HG03442 (cell line): ENCODE measurements around the gene EVL.

Experiments used
- ATAC-seq: cut with Tn5 transposase; IDR thresholded peaks from one replicate; pipeline ENCODE4 v1.9.1; 2021; ENCODE audit warnings: mild to moderate bottlenecking, moderate library complexity; ENCODE audit not compliant: unreplicated experiment

EVL gene

DNA sequence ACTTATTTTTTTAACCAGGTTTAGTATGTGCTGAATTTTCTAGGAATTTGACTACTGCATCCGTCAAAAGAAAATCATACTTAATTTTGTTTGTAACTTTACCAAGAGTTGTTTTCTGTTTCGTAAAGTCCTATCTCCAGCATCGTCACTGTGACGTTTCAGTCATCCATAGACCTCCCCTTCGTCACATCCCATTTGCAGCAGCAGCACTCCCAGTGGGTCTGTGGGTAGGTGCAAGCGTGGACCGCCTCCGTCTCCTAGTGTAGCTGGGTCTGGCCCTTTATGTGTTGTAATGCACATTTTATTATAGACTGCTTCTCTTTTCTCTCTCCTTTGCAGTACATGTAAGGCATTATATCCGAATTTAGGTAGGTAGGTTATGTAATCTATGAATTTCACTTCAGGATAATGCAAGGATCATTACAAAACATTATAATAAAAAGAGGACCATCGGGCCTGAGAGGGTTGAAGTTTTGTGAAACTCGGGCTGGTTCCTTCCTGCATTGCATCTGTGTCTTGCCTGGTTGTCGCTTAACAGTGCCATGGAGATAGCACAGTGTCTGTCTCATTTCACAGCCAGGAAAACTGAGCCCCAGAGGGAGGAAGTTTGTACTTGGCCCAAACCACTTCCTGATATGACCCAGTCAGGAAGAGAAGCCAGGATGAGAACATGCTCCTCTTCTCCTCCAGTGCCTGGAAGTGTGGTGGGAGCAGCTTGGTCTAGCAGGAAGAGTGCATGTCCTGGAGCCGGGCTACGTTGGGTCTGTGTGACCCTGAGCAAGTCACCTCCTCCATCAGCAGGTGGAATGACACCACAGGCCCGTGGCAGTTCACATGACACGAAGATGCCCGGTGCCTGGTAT, 41.3 kb downstream of the EVL start:
- ATAC-seq: no peak

GRCh38 chr14:100107236-100107635, 42.0 kb downstream of the EVL start:
- ATAC-seq: peak; percentile 39

DNA sequence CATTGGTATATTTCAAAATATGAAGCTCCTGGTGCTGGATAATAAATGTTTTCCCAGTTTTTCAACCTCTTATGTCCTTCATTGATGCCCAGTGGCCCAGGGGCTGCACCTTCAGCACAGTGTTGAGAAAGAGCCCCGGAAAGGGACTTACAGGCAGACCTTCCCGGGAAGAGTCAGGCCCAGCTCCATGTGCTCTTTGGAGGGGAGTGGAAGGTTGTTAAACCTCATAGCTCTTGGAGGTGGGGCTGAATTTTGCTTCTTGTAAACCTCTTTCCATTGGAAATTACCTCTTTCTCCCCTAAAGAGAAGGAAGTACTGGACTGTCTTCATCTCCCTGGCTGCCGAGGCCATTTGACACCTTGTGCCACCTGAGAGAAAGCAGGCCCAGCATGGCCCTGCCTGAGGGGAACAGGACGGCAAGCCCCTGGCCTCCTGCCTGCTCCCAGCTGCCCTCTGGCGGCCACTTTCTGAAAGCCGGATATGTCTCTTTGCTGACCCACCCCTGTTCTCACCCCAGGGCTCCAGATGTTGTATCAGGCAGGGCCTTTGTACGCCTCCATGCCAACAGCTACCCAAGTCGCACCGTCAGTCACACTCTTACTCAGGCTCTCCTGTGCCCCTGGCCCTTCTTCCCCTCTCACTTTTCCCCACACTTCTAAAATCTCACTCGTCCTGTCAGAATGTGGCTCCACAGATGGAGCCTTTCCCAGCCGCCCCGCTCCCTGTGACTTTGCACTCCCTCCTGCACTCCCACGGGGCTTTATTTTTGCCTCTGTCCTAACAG, 43.0 kb downstream of the EVL start:
- ATAC-seq: peak; percentile 65

- no peak for ATAC-seq
Measured at GRCh38 chr14:100108840-100109593, 43.8 kb downstream of the EVL start.

DNA sequence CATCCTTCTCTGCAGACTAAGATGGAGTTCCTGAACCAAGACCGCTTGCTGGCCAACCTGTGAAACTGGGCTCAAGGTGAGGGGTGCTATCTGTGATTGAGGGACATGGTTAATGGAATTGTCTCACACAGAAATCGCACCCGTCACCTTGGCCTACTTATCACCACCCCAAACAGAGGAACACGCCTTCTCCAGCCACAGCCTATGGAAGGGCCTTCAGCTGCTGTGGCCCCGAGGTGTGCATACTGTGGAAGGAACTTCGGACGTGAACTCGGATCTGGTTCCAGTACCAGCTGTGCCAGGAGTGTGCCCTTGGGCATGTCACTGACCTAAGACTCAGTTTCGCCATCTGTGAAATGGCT, 44.4 kb downstream of the EVL start:
- ATAC-seq: no peak

GRCh38 chr14:100110816-100111215, 45.6 kb downstream of the EVL start:
- no peak for ATAC-seq

DNA sequence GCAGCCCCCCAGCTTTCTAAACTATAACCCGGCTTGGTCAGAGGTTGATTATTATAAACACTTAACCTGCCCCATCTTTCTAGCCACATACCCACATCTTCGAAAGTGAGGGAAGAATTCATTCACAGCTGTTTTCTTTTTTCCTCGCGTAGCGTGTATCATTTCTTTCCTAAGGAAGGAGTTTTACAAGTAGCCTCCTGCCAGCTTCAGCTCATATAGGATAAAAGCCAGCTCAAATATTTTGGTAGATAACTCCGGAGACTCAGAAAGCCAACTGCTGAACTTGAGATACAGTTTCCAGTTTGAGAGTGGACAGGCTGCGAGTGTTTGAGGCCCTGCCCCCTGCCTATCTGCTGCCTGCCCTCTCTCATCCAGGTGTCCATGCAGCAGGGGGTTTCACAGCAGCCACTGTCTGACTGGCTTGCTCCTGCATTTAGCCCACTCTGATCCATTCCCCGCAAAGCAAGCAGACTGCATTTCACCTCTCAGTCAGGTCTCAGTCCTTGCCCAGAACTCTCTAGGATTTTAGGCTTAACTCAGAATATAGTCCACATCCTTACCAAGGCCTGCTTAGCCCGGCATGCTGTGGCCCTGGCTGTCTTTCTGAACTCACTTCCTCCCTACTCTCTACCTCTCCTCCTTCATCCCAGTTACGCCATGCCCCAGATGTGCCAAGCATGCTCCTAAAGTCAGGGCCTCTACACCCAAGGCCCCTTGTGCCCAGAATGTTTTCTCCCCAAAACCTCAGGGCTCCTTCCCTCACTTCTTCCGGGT, 46.9 kb downstream of the EVL start:
- ATAC-seq: no peak

DNA sequence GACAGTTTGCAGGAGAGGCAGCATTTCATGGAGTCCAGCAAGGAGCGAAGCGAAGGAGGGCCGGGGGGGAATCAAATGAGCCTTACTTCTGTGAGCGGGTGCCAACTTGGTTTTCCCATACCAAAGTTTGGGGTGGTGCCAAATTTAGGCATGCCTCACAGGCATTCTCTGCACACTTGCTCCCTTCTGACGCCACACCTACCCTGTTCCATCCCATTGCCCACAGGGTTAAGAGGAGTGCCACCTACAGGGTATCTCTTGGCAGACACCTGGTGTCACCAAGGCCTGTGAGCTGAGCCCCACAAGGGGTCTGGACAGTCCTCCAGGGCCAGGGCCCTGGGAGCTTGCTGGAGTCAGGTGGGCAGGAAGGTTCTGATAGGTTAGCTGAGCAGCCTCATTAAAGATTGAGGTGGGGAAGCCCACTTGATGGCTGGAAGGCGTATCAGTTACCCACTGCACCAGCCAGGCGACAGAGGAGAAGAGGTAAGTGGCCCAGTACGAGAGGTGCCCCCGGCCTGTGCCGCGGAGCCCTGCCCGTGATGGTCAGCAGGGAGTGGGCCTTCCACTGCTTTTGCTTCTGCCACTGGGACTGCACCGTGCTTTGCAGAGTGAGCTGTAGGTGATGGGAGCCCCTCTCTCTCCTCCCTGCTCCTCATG, 49.0 kb downstream of the EVL start:
- ATAC-seq: no peak

DNA sequence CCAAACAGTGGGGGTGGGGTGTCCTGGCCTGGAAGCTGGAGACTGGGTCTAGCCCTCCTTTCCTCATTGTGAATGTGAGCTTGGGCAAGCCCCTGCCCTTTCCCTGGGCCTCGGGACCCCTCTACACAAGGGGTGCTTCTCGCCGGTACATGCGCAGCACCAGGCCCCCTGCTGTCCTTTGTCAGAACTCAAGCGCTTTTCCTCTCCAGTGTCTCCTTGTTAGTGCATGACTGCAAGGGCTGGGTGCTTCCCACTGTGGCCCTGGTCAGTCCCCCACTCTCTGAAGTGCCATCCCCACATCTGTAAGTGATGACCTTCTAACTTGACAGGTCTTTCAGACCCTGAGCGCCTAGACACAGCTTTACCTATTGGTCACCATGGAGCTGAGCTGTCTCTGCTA, 50.0 kb downstream of the EVL start:
- ATAC-seq: no peak

GRCh38 chr14:100115726-100116125, 50.5 kb downstream of the EVL start:
- no peak for ATAC-seq

- no peak for ATAC-seq
Measured at GRCh38 chr14:100116134-100116533, 50.9 kb downstream of the EVL start.

DNA sequence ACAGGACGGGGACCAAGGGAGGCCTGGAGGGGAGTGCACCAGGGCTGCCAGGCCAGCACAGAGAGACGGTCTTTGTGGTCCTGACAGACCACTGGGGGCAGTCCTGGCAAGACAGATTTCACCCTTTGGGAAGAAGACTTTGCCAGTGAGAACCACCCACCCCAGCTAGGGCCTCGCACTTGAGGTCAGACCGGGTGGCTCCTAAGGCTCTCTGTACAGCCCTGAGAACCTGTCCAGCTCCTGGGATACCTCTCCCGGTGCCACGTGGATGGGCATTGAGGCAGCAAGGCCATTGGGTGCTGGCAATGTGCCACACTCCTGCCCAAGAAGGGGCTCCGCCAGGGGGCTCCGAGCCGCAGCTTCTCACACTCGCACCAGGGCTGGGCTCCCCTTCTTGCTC, 51.8 kb downstream of the EVL start:
- no peak for ATAC-seq

DNA sequence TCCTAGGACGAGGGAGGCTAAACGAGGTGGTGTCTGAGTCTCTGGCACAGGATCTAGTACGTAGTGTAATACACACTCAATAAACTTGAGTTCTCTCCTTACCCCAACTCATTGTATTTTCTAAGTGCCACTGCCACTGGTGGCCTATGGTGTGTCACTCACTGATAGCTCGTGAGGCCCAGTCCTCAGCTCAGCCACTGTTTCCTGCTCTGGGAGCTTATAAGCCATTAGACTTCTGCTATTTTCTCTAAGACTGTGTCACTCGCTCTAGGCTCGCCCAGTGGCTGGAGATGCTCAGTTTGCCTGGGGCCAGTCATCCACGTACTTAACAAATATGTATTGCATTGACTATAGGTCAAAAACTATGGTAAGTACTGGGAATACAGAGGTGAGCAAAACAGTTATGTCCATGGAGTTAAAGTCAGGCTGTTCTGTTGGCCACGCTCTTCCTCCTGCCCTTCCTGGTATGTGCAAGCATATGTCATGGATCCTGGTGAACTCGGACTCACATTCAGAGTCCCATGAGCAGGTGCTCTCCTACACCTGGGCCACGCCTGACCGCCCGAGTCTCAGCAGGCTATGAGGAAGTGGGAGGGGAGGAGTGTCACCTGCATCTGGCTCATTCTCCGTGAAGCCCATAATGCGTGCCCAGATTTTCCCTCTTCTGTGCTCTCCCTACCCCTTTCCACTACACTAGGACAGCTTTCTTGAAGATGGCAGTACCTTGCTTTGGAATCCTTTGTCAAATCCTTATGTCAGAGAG, 52.6 kb downstream of the EVL start:
- no peak for ATAC-seq

DNA sequence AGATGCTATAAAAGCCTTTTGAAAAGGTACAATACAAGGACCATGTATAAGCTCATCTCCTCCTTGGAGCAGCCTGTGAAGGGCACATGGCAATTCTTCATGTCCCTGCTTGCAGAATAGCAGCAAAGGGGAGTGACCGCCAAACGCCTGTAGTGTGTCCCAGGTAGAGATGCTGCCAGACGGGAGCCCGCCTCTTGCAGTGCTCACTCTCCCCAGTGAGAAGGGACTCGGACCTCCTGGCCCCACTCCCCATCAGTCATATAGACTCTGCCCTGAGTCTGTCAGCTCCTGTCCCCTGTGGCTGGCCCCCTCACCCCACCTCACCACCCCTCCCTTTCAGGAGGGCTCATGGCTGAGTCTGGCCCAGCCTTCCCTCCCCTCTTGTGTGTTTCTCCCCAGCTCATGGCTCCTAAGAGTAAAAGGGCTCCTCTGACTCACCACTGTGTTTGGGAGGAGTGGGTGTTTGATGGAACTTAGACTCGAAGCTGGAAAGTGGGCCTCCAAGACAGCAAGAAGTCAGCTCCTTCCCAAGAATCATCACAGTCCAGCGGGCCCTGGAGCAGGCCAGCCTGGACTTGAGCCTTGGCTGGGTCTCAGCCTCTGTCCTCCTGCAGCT, 53.3 kb downstream of the EVL start:
- ATAC-seq: no peak

DNA sequence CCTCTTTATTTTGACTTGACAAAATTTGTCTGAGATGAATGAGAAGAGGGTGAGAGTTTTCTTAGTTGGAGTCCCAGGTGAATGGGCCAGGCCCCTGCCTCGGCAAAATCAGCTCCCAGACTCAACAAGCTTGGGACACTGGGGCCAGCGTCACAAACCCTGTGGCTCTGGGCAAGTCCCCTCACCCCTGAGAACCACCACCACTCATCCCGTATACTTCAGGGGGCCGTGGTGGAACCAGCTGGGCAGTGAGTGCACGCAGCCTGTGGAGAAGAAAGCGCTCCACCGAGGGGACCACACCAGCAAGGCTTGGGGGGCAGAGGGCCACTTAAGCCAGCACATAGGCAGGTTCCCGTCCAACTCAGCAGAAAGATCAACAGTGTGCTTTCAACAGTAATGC, 54.0 kb downstream of the EVL start:
- no peak for ATAC-seq

- ATAC-seq: no peak
Measured at GRCh38 chr14:100120522-100121269, 55.5 kb downstream of the EVL start.

- ATAC-seq: no peak
Measured at GRCh38 chr14:100121643-100122480, 56.6 kb downstream of the EVL start.
